Measurements from ENCODE around the gene HSD17B12.

GRCh38 chr11:43758927-43759326, 78.4 kb downstream of the HSD17B12 start:
- TF ChIP-seq CTCF (IDR thresholded peaks at IDR 0.05; ENCODE audit: poor library complexity) (no peak), EZH2 (IDR thresholded peaks at IDR 0.05; ENCODE audit: borderline replicate concordance) (no peak)
